Prostate gland (tissue), 2 donors: ENCODE data around the gene LPIN1. TPM values are rescaled to one million over a fixed set of nuclear protein-coding genes. Genes with fewer than 3 reads are reported as not detected.

Experiments used
- DNase-seq: peaks from one replicate; pipeline ENCODE4 v3.0.0-alpha.2; 2019; ENCODE audit warnings: low spot score
- H3K27ac ChIP-seq, 2 donors: fragments of 200-600 bp; sonication (generic); 2 replicates each; pipeline ENCODE4 v1.5.1; 2017 to 2019
- H3K27me3 ChIP-seq: fragments of 200-600 bp; sonication (generic); replicated peaks from 2 replicates; pipeline ENCODE4 v1.5.1; 2019; ENCODE audit not compliant: insufficient read depth
- H3K36me3 ChIP-seq, 2 donors: fragments of 200-600 bp; sonication (generic); 1 replicate in 1 of 2; 2 replicates in 1 of 2; pipeline versions ENCODE4 v1.5.1 to v1.8.1; 2017 to 2019
- H3K4me1 ChIP-seq: fragments of 200-600 bp; sonication (generic); replicated peaks from 2 replicates; pipeline ENCODE4 v1.5.1; 2019
- H3K4me3 ChIP-seq, 2 donors: fragments of 200-600 bp; sonication (generic); 2 replicates each; pipeline ENCODE4 v1.5.1; 2017 to 2019
- H3K9me3 ChIP-seq: fragments of 200-600 bp; sonication (generic); 2 replicates; pipeline ENCODE4 v1.5.1; 2017
- POLR2A ChIP-seq: fragments of 450-650 bp; IDR thresholded peaks from one replicate; pipeline ENCODE4 v1.6.1; 2016; ENCODE audit warnings: antibody characterized with exemption, mild to moderate bottlenecking
- POLR2AphosphoS5 ChIP-seq: sonication (generic); formaldehyde crosslinking; IDR thresholded peaks from one replicate; pipeline ENCODE4 v1.6.1; 2017; ENCODE audit warnings: antibody characterized with exemption
- WGBS: methylation state at CpG from one replicate; pipeline ENCODE4 v1.1.5; 2018; 5-methylcytosine and 5-hydroxymethylcytosine counted together
- intact Hi-C: fragments of 100-400 bp; cut with DNase I; formaldehyde crosslinking; loops from one replicate; pipeline ENCODE4 v1.14.2; 2022
- total RNA-seq, 2 donors: library from RNA; depleted of rRNA; stranded (reverse); fragments of >200 nt; gene quantifications; one replicate each; pipeline ENCODE4 v1.1.0, GENCODE V29; 2016
- TF ChIP-seq, protein P1 (sequence below), 4 experiments: fragments of 200-600 bp in 2 of 4; fragments of 450-650 bp in 2 of 4; sonication (generic) in 2 of 4; IDR thresholded peaks; 1 replicate in 3 of 4; 2 replicates in 1 of 4; pipeline ENCODE4 v1.5.1; 2016 to 2019; ENCODE audit warnings: antibody characterized with exemption in 4 of 4, mild to moderate bottlenecking in 2 of 4, moderate library complexity in 2 of 4

Gene LPIN1, protein sequence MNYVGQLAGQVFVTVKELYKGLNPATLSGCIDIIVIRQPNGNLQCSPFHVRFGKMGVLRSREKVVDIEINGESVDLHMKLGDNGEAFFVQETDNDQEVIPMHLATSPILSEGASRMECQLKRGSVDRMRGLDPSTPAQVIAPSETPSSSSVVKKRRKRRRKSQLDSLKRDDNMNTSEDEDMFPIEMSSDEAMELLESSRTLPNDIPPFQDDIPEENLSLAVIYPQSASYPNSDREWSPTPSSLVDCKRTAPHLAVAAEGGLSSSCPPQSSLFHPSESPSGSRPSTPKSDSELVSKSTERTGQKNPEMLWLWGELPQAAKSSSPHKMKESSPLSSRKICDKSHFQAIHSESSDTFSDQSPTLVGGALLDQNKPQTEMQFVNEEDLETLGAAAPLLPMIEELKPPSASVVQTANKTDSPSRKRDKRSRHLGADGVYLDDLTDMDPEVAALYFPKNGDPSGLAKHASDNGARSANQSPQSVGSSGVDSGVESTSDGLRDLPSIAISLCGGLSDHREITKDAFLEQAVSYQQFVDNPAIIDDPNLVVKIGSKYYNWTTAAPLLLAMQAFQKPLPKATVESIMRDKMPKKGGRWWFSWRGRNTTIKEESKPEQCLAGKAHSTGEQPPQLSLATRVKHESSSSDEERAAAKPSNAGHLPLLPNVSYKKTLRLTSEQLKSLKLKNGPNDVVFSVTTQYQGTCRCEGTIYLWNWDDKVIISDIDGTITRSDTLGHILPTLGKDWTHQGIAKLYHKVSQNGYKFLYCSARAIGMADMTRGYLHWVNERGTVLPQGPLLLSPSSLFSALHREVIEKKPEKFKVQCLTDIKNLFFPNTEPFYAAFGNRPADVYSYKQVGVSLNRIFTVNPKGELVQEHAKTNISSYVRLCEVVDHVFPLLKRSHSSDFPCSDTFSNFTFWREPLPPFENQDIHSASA
- 10 to 100 TPM; 18.2 to 57.1 TPM for total RNA-seq

DNA sequence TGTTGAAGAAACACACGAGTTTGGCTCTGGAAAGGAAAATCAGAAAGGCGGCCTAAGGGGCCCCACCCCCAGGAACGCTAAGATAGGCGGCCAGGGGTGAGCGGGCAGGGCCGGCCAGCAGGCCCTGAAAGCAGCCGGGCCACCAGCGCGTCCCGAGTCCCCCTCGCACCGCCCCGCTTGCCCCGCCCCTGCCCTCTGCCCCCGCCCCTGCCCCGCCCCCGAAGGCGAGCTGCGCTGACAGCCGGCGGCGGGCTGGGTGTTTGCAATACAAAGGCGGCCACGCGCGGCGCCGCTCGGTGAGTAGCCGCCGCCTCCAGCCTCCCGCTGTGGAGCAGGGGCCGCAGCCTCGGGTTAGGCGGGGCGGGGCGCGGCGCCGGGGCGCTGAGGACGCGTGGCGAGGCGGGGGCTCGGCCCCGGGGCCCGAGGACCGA, at the start of gene LPIN1:
Gene LPIN1 (plus strand): TSS at position 257 of the 431 bp plus-strand sequence. CDS start 18,910 bp downstream, outside the sequence.
- DNase-seq: peak; percentile 86
- intact Hi-C loops: loop anchor here (5.0 kb wide), 1 partner anchor 49 kb away; no protein-coding TSS in a partner anchor

DNA sequence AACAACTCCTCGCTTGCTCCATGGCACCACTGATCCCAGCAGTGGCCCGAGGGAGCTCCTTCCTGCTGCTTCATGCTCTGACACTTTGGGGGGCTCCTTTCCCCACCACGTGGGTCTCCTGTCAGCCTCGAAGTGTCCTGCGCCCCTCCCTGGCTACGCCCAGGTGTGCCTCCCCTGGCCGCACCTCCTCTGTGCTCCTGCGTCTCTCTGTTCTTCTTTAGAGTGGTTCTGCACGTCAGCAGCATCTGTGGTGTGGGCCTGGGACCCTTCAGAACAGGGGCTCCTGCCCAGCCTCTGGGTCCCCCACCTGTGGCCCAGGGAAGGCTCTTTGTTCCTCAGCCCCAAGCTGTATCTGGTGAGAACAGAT, 49.7 kb upstream of the LPIN1 start:
- DNase-seq: no peak
- H3K27ac ChIP-seq: no peak overlapping the region
- H3K9me3 ChIP-seq: no peaks in the 10 kb centered on the region
- no peaks in the 10 kb centered on the region for H3K27me3 ChIP-seq
- WGBS: 66% methylated on average over 9 of the region's 9 CpGs
- H3K36me3 ChIP-seq: no peaks in the 10 kb centered on the region
- H3K4me3 ChIP-seq: no peak overlapping the region
- intact Hi-C loops: loop anchor here (5.0 kb wide), 1 partner anchor 51 kb away; the partner anchor contains the start of gene LPIN1
- H3K4me1 ChIP-seq: no peaks in the 10 kb centered on the region
- TF ChIP-seq POLR2AphosphoS5 (no peak), POLR2A (no peak)
- TF ChIP-seq, protein P1, sequence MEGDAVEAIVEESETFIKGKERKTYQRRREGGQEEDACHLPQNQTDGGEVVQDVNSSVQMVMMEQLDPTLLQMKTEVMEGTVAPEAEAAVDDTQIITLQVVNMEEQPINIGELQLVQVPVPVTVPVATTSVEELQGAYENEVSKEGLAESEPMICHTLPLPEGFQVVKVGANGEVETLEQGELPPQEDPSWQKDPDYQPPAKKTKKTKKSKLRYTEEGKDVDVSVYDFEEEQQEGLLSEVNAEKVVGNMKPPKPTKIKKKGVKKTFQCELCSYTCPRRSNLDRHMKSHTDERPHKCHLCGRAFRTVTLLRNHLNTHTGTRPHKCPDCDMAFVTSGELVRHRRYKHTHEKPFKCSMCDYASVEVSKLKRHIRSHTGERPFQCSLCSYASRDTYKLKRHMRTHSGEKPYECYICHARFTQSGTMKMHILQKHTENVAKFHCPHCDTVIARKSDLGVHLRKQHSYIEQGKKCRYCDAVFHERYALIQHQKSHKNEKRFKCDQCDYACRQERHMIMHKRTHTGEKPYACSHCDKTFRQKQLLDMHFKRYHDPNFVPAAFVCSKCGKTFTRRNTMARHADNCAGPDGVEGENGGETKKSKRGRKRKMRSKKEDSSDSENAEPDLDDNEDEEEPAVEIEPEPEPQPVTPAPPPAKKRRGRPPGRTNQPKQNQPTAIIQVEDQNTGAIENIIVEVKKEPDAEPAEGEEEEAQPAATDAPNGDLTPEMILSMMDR (IDR thresholded peaks at IDR 0.05): no peak

More for the DNA sequence above, at the start of gene LPIN1:
- TF ChIP-seq POLR2AphosphoS5: peak; percentile 82
- peak; percentile 81 for TF ChIP-seq POLR2A
- TF ChIP-seq, protein P1 (IDR thresholded peaks at IDR 0.05): peak in 1 of 4 experiments; percentile 20
- Histone ChIP-seq H3K27ac (peak within 1 kb of the TSS; percentile 77 to 82), H3K9me3 (no peaks in the 10 kb centered on the region), H3K4me1 (no peaks in the 10 kb centered on the region), H3K27me3 (no peaks in the 10 kb centered on the region), H3K4me3 (peak within 1 kb of the TSS; percentile 67 to 68), H3K36me3 (no peaks in the 10 kb centered on the region)
- 0% methylated on average over 32 of the region's 49 CpGs for WGBS

DNA sequence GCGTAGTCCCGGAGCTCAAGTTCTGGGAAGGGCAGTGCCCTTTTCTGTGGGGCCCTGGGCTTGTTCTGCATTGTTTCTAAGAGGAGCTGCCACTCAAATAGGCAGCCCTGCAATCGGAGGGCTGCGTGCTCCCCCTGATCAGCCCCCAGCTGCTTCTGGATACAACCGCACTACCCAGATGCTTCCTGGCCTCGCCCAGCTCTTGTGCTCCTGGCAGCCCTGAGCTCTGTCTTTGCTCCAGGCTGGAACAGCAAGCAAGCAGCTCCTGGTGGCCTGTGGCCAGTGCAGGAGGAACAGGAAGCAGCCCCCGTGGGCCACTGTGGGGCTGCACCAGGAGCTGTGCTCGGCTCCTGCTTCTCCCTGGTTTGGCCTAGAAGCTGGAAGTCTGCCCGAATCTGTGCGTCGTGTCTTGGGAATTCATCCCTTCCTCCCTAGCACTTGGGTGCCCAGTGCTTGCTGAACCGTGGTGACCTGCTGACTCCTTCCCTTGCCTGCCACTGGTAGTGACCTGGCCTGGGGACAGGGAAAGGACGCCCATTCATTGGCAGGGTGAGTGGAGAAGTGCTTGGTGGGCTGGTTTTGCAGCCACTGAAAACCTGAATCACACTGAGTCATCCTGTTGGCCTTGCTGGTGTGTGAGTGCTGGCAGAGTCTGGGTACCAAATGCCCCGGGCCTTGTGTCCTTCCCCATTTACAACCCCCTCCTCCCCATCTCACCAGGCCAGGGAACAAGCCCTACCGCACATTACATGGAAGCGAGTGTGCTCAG, 49.1 kb upstream of the LPIN1 start:
- TF ChIP-seq POLR2AphosphoS5: no peak
- TF ChIP-seq, protein P1 (IDR thresholded peaks at IDR 0.05): no peak
- TF ChIP-seq POLR2A: no peak
- H3K27me3 ChIP-seq: no peaks in the 10 kb centered on the region
- 55% methylated on average over 16 of the region's 16 CpGs for WGBS
- no peak for DNase-seq
- no peaks in the 10 kb centered on the region for H3K36me3 ChIP-seq
- intact Hi-C loops: loop anchor here (5.0 kb wide), 1 partner anchor 50 kb away; the partner anchor contains the start of gene LPIN1
- H3K4me3 ChIP-seq: no peak overlapping the region
- H3K27ac ChIP-seq: peak overlapping the region; percentile 59 to 67
- H3K9me3 ChIP-seq: no peaks in the 10 kb centered on the region
- no peaks in the 10 kb centered on the region for H3K4me1 ChIP-seq

DNA sequence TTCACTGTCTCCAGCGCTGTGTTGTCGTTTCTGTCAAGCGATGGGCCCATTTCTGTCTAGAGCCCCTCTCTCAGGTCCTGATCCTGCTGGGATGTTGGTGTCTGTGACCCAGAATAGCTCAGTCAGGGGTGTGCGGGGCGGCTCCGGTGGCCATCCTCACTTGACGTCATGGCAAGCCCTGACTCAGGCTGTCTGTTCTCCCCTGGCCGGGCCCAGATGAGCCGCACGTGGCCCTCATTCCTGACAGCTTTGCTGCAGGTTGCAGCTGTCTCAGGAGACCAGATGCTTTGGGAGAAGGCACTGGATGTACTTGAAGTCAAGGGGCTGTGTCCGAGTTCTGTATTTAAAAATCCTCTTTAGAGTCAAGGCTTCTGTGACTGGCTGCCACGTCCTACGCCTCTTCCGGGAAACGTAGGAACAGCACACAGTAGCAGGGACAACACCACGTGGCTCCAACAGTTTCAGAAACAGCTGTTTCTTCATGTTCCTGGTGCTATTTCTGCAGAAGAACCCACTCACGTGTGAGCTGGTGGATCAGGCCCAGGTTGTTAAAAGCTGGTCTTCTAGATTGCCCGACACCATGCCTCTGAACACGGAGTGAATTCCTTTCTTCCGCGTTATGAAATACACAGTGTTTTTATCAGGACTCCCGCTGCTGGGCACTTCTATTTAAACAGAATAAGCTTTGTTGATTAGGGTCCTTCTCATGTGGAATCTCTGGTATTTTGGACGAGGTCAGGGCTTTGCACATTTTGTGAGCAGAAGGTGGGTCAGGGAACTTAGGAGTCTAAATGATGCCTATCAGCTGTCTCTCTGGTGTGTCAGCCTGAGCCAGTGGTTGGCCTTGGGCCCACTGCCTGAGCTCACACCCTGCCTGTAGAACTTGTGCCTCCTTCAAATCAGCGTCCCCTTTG, 48.2 kb upstream of the LPIN1 start:
- 52% methylated on average over 24 of the region's 24 CpGs for WGBS
- intact Hi-C loops: loop anchor here (5.0 kb wide), 1 partner anchor 49 kb away; the partner anchor contains the start of gene LPIN1
- TF ChIP-seq, protein P1 (IDR thresholded peaks at IDR 0.05): no peak
- peak; percentile 36 for TF ChIP-seq POLR2AphosphoS5

More for the DNA sequence above, 48.2 kb upstream of the LPIN1 start:
- Histone ChIP-seq H3K9me3 (no peaks in the 10 kb centered on the region), H3K4me1 (no peaks in the 10 kb centered on the region), H3K36me3 (no peaks in the 10 kb centered on the region), H3K27me3 (no peaks in the 10 kb centered on the region), H3K4me3 (no peak overlapping the region), H3K27ac (peak overlapping the region; percentile 59 to 67)
- no peak for DNase-seq
